K562 treated with DMSO at 1 percent for 48 hours (cell line): ENCODE results near the gene CFAP61. TPM values are rescaled to one million over a fixed set of nuclear protein-coding genes. Genes with fewer than 3 reads are reported as not detected.

Source experiments
- total RNA-seq: library from RNA; unstranded; fragments of 300-600 nt; gene quantifications from 2 replicates; pipeline ENCODE4 v1.2.3, GENCODE V29; 2022; ENCODE audit warnings: low replicate concordance; ENCODE audit errors: extremely low read depth

The CFAP61 gene, protein sequence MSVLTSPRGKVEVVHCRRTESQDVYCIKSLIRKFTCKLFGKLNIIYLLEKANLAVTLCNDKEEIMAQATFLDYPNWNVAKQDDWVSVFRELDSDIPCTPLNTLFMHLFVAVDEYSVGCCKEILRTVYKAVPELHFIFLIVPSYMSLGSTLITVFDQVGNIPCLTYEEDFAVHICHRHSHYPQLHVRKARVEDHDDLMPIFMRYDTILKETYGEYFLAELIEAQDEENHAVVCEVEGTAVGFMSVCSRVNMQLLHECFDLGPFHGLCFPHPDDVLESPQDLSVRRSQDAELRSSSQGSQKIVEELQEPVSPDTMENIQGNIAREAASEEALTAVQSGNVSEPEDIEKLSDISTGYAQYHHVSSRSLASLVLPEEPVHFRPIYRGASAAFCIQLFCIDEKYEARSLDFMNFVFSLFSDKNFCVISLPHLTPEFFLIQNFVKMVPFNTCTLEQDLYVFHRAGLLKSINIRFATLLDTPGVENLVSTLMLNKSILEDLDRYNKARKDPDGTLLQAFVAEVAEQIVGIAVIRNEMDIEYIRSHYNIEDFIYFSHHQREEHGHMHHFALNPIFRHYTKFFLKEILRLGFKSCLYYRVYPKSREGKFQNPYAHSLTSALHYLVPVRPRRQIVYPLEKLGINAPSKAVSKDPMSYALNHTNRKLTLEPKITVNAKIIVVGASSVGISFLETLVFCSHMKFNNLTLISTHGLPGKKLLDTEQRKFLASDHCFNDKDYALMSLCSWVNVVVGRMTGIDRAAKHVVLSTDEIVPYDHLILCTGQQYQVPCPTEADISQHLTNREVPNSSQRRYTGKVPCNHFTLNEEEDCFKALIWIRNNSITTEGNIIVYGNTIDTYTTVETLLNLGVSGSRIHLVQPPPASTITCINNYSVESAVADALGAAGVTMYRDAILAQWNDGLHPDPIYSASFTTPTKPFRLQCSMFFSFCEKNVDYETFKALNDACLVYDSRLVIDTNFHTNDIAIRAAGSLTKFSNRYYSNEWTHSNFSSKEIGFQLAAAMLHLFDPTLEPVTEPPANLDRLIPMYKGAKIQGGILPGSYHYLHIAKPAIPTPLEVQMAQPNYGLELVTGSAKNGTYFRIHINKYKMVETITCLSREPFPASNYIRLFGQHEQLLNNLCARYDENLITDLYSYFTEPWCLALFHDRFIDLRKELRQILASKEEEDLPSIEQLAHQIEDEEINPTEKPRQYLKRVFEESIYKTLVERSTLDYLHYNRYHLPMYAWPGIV
- not detected in 2 replicates for total RNA-seq

DNA sequence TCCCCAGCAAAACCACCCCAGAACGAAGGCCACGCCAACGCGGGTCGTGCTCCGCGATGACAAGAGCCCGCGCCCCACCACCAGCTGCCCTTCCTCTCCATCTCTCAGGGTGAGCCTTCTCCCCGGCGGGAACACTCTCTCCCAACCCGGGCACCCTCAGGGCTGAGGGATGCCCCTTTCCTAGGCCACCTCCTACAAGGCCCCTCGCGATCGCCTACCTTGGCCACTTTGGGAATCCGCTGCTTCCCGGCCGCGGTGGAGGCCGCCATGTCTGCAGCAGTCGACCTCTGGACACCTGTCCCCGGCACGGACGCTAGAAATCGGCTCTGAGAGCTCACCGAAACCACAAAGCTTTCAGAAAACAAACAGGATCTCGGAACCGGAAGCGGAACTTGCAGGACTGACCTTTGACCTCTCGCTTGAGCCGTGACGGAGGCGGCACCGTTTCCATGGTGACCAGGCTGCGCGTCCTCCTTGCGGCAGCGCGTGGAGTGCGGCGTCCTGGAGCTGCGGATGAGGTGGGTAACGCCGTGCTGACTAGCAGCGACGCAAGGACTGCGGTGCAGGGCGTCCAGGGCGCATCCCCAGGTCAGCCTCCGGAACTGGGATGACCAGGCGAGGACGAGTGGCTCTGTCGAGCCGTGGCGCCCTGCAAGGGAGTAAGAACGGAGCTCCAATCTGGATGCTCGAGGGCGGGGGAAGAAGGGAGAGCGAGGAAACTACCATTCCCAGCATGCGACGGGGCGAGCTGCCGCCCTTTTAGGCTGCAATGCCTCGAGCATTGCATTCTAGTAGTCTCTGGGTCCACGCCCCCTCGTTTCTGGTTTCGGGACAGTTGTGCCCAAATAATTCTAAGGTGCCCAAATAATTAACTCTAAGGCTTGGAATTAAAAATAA is at the start of gene CFAP61, which contains the start of gene CRNKL1:
TSS of gene CFAP61 (plus strand) at position 459 of the 897 bp plus-strand sequence. CDS start 4,122 bp downstream, outside the sequence.
TSS of gene CRNKL1 (minus strand) at position 393 of the 897 bp plus-strand sequence. CDS start at position 269, 124 bp downstream.

DNA sequence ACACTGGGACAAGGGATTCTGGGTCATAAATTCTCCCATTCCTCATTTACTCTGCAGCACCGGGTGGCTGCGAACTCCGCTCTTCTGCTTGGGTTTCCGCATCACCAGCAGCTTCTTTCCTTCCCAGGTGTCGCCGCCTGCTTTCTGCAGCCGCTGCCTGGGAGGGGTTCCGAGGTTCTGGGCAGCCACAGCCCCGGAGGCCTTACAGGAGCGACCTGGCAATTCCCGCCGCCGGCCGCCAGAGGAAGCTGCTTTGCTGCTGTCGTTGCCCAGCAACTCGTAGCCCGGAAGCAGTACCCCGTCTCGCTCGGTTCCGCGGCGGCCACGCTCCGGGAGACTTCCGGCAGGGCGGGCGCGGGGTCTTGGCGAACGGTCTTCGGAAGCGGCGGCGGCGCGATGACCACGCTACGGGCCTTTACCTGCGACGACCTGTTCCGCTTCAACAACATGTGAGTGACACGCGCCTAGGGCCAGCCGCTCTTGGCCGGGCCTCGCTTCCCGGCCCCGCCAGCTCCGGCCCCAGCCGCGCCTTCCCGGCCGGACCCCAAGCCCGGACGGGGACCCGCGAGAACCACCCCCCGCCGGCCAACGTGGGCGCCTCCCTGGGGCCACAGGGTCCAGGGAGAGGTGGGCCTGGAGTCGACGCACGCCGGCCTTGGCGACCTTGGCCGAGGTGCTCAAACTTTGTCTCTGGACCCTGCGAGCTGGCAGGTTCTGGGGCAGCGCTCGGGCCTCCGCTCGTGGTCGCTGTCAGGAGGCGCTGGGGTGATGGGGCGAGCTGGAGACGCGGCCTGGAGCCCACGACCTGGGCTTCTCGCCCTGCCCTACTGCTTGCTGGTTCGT is 35.1 kb upstream of the CFAP61 start, which contains the start of gene NAA20:
TSS of gene NAA20 (plus strand) at position 362 of the 843 bp plus-strand sequence. CDS start at position 397, 35 bp downstream.

DNA sequence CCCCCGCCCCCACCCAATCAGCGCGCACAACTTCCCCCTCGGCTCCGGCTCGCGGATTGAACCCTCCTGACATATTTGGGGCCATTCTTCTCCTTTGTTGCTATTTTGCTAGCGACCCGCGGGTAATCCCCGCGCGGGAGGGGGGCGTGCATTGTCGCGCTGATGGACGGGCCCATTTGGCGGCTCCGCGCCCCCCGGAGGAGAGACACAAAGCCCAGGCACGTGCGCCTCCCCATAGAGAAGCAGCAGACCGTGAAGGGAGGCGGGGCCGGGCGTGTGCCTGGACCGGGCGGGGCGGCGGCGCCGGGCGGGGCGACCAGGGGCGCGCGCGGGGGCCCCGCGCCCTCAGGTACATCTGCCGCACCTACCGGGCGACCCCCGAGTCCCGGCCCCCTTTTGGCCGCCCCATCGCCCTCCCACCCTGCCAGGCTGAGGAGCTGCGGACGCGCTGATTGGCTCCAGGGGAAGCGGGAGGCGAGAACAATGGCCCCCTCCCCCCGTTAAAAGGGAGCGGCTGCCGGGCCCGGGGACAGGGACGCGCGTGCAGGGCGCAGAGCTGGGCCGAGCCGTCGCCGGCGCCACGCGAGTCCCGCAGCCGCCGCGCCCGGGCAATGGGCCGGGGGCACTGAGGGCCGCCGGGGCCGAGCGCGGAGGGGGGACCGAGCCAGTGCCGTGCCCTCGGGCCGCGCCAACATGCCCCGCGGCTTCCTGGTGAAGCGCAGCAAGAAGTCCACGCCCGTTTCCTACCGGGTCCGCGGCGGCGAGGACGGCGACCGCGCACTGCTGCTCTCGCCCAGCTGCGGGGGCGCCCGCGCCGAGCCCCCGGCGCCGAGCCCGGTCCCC is 315.5 kb downstream of the CFAP61 start, which contains the start of gene INSM1:
TSS of gene INSM1 (plus strand) at position 530 of the 843 bp plus-strand sequence. CDS start at position 694, 164 bp downstream.

Other genes with a start within 250 kb of the CFAP61 start
- gene NAA20, start 35.2 kb upstream of the CFAP61 start, total RNA-seq, result not detected in 2 replicates
- not detected in 2 replicates for gene CRNKL1, start 66 bp upstream of the CFAP61 start, total RNA-seq